Caco-2 (cell line): Measurements from ENCODE around the gene IGSF21. TPM values are rescaled to one million over a fixed set of nuclear protein-coding genes. Genes with fewer than 3 reads are reported as not detected.

ENCODE experiments used
- BruUV-seq: library from RNA; stranded (reverse); fragments of 400-500 nt; replicated peaks from 2 replicates; lab custom pipeline; 2021; lab: Mats Ljungman, UMichigan
- CTCF ChIA-PET: fragments of 300-600 bp; sonication (Branson Sonifier 250); formaldehyde crosslinking; loops from one replicate; lab custom pipeline; 2022; ENCODE audit warnings: antibody characterized with exemption; lab: Charles Lee
- POLR2A ChIA-PET: fragments of 300-600 bp; sonication (Branson Sonifier 250); formaldehyde crosslinking; loops from one replicate; lab custom pipeline; 2022; ENCODE audit warnings: antibody characterized with exemption; lab: Charles Lee
- DNase-seq, 2 experiments: peaks; one replicate each; pipeline versions ENCODE4 v3.0.0 to v3.0.0-alpha.2; 2020 to 2022
- H3K27me3 ChIP-seq: replicated peaks from 2 replicates; pipeline ENCODE4 v1.6.0; 2011; ENCODE audit warnings: low read length; ENCODE audit not compliant: control insufficient read depth, insufficient read depth
- H3K36me3 ChIP-seq: 2 replicates; pipeline ENCODE4 v1.5.1; 2011; ENCODE audit warnings: low read length; ENCODE audit not compliant: control insufficient read depth, insufficient read depth
- H3K4me1 ChIP-seq: fragments of 250-450 bp; sonication (Bioruptor Pico); 2 replicates; pipeline ENCODE4 v1.5.1; 2020; ENCODE audit warnings: mild to moderate bottlenecking
- H3K4me3 ChIP-seq: 2 replicates; pipeline ENCODE4 v1.5.1; 2011; ENCODE audit warnings: low read depth, mild to moderate bottlenecking, control low read depth, low read length
- H3K9me3 ChIP-seq: fragments of 250-450 bp; sonication (Bioruptor Pico); 2 replicates; pipeline ENCODE4 v1.5.1; 2020; ENCODE audit warnings: mild to moderate bottlenecking, moderate library complexity
- H3K27ac Mint-ChIP-seq: one replicate; pipeline ENCODE4 v1.8.0; 2022; ENCODE audit warnings: mixed read lengths; ENCODE audit not compliant: unreplicated experiment
- H3K27me3 Mint-ChIP-seq: one replicate; pipeline ENCODE4 v1.8.0; 2022; ENCODE audit warnings: mixed read lengths; ENCODE audit not compliant: insufficient read depth, unreplicated experiment
- H3K36me3 Mint-ChIP-seq: one replicate; pipeline ENCODE4 v1.8.0; 2022; ENCODE audit warnings: mild to moderate bottlenecking, mixed read lengths; ENCODE audit not compliant: insufficient read depth, unreplicated experiment
- H3K4me1 Mint-ChIP-seq: one replicate; pipeline ENCODE4 v1.8.0; 2022; ENCODE audit warnings: low read depth, mixed read lengths; ENCODE audit not compliant: unreplicated experiment
- H3K4me3 Mint-ChIP-seq: one replicate; pipeline ENCODE4 v1.8.0; 2022; ENCODE audit warnings: mild to moderate bottlenecking, moderate library complexity, mixed read lengths; ENCODE audit not compliant: unreplicated experiment
- H3K9me3 Mint-ChIP-seq: one replicate; pipeline ENCODE4 v1.8.0; 2022; ENCODE audit warnings: mixed read lengths; ENCODE audit not compliant: unreplicated experiment
- CTCF ChIP-seq, 2 experiments: fragments of 200-600 bp in 1 of 2; IDR thresholded peaks; 1 replicate in 1 of 2; 2 replicates in 1 of 2; pipeline versions ENCODE4 v1.5.1 to v1.8.0; 2011 to 2022; ENCODE audit warnings: antibody characterized with exemption in 1 of 2, control low read depth in 1 of 2, inconsistent platforms in 1 of 2, low read depth in 1 of 2, low read length in 1 of 2, mild to moderate bottlenecking in 1 of 2, moderate library complexity in 1 of 2; ENCODE audit not compliant: insufficient read depth in 1 of 2, severe bottlenecking in 1 of 2, unreplicated experiment in 1 of 2
- intact Hi-C: fragments of 100-400 bp; cut with micrococcal nuclease; formaldehyde crosslinking; loops from one replicate; pipeline ENCODE4 v1.10.0; 2022; ENCODE audit not compliant: unreplicated experiment
- total RNA-seq: library from RNA; stranded (reverse); gene quantifications from 2 replicates; pipeline ENCODE4 v1.2.3, GENCODE V29; 2022

The IGSF21 gene
- total RNA-seq, 1 experiment from 2014 or later, result not detected

- CTCF ChIA-PET, result no interaction called here
- POLR2A ChIA-PET, result no interaction called here
- BruUV-seq, result no TSS peak
- no peaks in the 10 kb centered on the region for H3K9me3 ChIP-seq
- Mint-ChIP-seq H3K27me3 (peaks cover 10% of the 10 kb centered on the region), H3K9me3 (no peaks in the 10 kb centered on the region), H3K4me1 (no peaks in the 10 kb centered on the region), H3K36me3 (no peaks in the 10 kb centered on the region), H3K4me3 (no peak overlapping the region), H3K27ac (no peak overlapping the region)
- H3K4me3 ChIP-seq, result no peak overlapping the region
- no peaks in the 10 kb centered on the region; the same call in 1 of the 2 replicates for H3K27me3 ChIP-seq
- no peaks in the 10 kb centered on the region for H3K4me1 ChIP-seq
- no peaks in the 10 kb centered on the region for H3K36me3 ChIP-seq
- no peak for TF ChIP-seq CTCF (IDR thresholded peaks at IDR 0.05; ENCODE audit: insufficient read depth in 1 of 2, low read depth in 1 of 2, low read length in 1 of 2, severe bottlenecking in 1 of 2, unreplicated experiment in 1 of 2)
- intact Hi-C loops, result no loop called here
- no peak for DNase-seq
Observed at GRCh38 chr1:18339161-18339560, 231.6 kb downstream of the IGSF21 start.

- H3K9me3 Mint-ChIP-seq, result no peaks in the 10 kb centered on the region
- ChIA-PET POLR2A (no interaction called here), CTCF (no interaction called here)
- BruUV-seq, result no TSS peak
- intact Hi-C loops, result no loop called here
- H3K27ac Mint-ChIP-seq, result no peak overlapping the region
- Histone ChIP-seq H3K9me3 (no peaks in the 10 kb centered on the region), H3K27me3 (no peaks in the 10 kb centered on the region; the same call in 1 of the 2 replicates), H3K36me3 (no peaks in the 10 kb centered on the region), H3K4me3 (no peak overlapping the region), H3K4me1 (no peaks in the 10 kb centered on the region)
- H3K27me3 Mint-ChIP-seq, result peaks cover 10% of the 10 kb centered on the region
- H3K4me1 Mint-ChIP-seq, result no peaks in the 10 kb centered on the region
- no peak overlapping the region for H3K4me3 Mint-ChIP-seq
- no peaks in the 10 kb centered on the region for H3K36me3 Mint-ChIP-seq
- no peak for DNase-seq
- TF ChIP-seq CTCF (IDR thresholded peaks at IDR 0.05; ENCODE audit: insufficient read depth in 1 of 2, low read depth in 1 of 2, low read length in 1 of 2, severe bottlenecking in 1 of 2, unreplicated experiment in 1 of 2), result no peak
Observed at GRCh38 chr1:18340158-18340764, 232.7 kb downstream of the IGSF21 start.

GRCh38 chr1:18340787-18341186 is 233.2 kb downstream of the IGSF21 start:
- Mint-ChIP-seq H3K27me3 (peaks cover 10% of the 10 kb centered on the region), H3K9me3 (no peaks in the 10 kb centered on the region), H3K27ac (no peak overlapping the region), H3K4me3 (no peak overlapping the region), H3K4me1 (no peaks in the 10 kb centered on the region), H3K36me3 (no peaks in the 10 kb centered on the region)
- Histone ChIP-seq H3K27me3 (no peaks in the 10 kb centered on the region; the same call in 1 of the 2 replicates), H3K9me3 (no peaks in the 10 kb centered on the region), H3K36me3 (no peaks in the 10 kb centered on the region), H3K4me3 (no peak overlapping the region), H3K4me1 (no peaks in the 10 kb centered on the region)
- POLR2A ChIA-PET, result no interaction called here
- CTCF ChIA-PET, result no interaction called here
- no peak for DNase-seq
- no peak for TF ChIP-seq CTCF (IDR thresholded peaks at IDR 0.05; ENCODE audit: insufficient read depth in 1 of 2, low read depth in 1 of 2, low read length in 1 of 2, severe bottlenecking in 1 of 2, unreplicated experiment in 1 of 2)
- intact Hi-C loops, result no loop called here
- no TSS peak for BruUV-seq
